Fibroblast of lung (primary cell): Measurements from ENCODE around the gene PIAS4.

Experiments used
- CTCF ChIP-seq, 2 donors: IDR thresholded peaks in 1 of 2; conservative IDR thresholded peaks in 1 of 2; 1 replicate in 1 of 2; 2 replicates in 1 of 2; pipeline ENCODE4 v1.5.1; 2011 to 2012; ENCODE audit warnings: low read length in 2 of 2, control low read depth in 1 of 2, inconsistent platforms in 1 of 2, low read depth in 1 of 2, mild to moderate bottlenecking in 1 of 2
- EZH2 ChIP-seq: IDR thresholded peaks from 2 replicates; pipeline ENCODE4 v1.5.1; 2012; ENCODE audit warnings: low read length, control low read depth, mild to moderate bottlenecking; ENCODE audit errors: missing control alignments

- TF ChIP-seq CTCF (conservative IDR thresholded peaks at IDR 0.05 in 1 of 2, IDR thresholded peaks at IDR 0.05 in 1 of 2; ENCODE audit: low read depth in 1 of 2, low read length in 2 of 2), result no peak
- no peak for TF ChIP-seq EZH2
Measured at GRCh38 chr19:4030981-4031380, 23.4 kb downstream of the PIAS4 start.
